GM18858 (cell line): ENCODE measurements around the gene C1orf56.

Source experiments
- ATAC-seq: cut with Tn5 transposase; IDR thresholded peaks from one replicate; pipeline ENCODE4 v1.9.1; 2021; ENCODE audit not compliant: unreplicated experiment

C1orf56 gene, protein sequence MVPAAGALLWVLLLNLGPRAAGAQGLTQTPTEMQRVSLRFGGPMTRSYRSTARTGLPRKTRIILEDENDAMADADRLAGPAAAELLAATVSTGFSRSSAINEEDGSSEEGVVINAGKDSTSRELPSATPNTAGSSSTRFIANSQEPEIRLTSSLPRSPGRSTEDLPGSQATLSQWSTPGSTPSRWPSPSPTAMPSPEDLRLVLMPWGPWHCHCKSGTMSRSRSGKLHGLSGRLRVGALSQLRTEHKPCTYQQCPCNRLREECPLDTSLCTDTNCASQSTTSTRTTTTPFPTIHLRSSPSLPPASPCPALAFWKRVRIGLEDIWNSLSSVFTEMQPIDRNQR

DNA sequence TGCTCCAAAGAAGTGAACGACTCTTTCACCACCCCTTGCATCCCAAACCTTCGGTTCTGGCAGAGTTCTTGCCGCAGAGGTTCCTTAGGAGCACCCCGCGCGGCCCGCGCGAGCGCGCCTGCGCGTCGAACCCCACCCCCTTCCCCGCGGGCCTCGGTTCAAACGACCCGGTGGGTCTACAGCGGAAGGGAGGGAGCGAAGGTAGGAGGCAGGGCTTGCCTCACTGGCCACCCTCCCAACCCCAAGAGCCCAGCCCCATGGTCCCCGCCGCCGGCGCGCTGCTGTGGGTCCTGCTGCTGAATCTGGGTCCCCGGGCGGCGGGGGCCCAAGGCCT lies at the start of gene C1orf56:
C1orf56 (plus strand) TSS at position 161 of the 334 bp plus-strand sequence; CDS start at position 258, 97 bp downstream.
- ATAC-seq: no peak

DNA sequence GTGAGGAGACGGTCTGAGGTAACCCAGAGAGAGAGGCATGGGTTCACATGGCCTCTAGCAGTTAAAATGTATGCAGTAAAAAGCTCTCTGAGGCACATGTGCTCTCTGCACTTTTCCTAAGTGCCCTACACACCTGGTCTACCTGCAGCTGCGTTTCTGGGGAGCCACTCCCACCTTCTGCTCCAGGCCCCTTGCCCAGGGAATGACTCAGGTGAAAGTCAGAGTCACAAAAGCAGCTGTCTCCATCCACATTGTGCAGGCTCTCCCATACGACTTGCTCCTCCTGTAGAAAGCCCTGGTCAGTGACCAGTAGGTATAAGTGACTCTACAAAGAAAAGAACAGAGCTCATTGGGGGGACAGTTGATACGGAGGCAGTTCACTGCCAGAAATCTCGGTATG lies 49.6 kb upstream of the C1orf56 start:
- no peak for ATAC-seq

DNA sequence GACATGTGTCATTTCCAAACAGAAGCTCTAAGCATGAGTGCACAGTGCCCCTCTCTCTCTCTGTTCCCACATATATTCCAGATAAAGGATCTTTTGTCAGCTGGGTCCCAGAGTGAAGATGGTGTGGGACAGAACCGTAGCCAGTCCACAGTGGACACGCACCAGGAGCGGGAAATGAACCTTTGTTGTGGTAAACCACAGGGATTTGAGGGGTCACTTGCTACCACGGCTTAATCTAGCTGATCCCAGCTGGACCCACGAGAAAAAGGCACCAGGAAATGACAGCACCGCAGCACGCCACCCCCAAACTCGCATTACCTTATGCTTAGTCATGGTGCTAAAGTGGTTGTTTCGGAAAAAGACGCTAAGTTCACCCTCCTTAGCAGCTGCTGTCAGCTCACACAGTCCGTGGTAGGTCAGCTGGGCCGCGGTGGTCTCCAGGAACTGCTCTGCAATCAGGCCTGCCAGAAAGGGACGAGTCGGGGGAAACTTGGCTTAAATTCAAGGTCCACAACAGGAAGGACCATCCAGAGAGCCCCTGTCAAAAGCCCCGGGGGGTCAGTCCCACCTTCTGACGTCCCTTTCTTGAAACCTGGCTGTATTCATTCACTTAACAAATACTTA lies 48.4 kb upstream of the C1orf56 start:
- no peak for ATAC-seq

DNA sequence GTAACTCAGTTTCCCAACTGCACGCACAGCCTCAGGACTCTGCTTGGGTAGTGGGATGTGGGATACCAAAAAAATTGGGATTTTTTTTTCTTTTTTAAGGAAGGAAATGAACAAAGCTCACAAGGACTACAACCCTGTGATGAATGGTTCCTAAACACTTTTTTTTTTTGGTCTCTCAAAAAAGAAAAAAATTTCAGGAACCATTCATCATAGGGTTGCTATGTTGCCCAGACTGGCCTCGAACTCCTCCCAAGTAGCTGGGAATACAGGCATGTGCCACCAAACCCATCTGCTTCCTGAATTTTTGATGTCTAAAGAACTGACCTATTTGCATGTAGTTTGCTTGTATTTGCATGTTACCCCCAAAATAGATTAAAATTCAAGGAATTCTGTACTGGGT lies 47.6 kb upstream of the C1orf56 start:
- no peak for ATAC-seq

DNA sequence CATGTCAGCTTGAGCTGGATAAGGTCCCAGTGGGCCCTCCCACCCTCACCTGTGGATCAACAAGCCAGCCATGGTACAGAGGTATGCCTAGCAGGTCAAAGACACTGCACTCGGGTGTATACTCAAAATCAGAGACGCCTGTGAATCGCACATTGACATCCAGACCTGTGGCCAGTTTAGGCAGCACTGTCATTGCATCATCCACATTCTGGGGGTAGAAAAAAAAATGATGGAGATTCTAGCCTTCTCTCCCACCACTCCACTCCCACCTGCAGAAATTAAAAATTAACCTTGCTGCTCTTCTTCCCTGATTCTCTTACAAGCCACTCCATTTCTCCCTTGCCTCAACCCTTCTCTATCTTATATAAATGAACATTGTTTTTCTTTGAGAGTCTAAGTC lies 47.1 kb upstream of the C1orf56 start:
- no peak for ATAC-seq

DNA sequence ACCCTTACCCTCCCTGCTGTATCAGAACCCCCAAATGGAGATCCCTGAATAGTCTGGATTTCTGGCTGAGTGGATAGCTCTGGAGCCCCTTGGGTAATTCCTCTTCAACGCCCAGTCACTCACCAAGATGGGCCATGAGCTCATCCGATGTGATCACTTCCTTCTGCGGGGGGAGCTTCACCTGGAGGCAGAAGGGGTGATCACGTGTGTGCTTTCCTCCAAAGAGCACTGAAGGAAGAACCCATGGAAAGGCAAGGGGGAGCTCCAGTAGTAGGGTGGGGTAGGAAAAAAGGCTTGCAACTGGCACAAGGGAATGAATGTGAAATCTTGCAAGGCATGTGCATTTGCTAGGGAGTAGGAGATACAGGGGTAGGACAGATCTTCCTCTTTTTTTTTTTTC lies 45.9 kb upstream of the C1orf56 start:
- no peak for ATAC-seq

DNA sequence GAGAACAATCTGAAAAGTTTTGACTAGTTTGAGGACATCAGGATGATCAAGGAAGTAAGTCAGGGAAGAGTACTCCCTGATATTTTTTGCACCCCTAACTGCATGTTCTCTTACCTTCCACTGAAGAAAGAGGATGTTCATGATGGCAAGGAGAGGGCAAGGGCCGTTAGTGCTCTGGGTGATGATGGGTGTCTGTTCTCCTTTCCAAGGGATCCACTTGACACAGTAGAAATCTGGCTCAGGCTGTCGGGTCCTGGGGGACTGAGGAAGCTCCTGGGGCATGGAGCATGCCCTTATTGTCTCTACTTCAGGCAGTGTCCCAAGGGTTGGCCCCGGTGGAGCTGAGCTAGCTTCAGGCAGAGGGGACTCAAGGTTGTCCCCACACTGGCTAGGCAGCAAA lies 45.5 kb upstream of the C1orf56 start:
- no peak for ATAC-seq

DNA sequence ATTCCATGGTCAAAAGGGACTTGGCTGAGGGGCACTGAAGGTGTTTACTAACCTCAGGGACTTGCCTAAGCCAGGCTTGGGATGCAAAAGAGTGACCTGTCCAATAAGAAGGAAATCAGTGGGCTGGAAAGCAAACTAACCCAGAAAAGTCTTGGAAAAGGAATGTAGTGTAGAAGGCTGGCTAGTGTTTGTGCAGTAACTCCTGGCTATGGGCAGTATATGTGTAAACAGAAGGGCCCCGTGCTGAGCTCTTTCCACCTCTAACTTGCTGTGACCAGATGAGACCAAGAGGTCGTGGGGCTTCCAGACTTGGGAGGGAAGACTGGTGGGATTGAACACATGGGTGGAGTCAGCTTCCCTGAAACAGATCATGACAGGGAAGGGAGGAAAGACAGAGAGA lies 44.9 kb upstream of the C1orf56 start:
- no peak for ATAC-seq

DNA sequence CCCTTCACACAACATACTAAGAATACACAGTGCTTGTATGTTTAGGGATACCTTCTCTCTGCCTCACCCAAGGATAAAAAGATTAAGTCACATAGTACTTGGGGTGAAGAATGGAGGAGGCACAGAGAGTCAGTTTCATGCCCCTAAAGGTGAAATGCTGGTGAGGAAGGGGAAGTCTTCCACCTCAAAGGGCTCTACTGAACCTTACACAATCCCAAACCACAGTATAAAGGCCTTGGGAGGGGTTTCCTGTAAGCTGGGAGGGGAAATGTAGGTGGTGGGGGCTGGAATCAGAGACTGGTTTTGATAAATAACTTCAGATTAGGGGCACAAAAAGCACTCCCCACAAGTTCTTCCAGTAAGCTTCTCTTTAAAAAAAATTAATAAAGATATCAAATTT lies 44.4 kb upstream of the C1orf56 start:
- ATAC-seq: no peak

DNA sequence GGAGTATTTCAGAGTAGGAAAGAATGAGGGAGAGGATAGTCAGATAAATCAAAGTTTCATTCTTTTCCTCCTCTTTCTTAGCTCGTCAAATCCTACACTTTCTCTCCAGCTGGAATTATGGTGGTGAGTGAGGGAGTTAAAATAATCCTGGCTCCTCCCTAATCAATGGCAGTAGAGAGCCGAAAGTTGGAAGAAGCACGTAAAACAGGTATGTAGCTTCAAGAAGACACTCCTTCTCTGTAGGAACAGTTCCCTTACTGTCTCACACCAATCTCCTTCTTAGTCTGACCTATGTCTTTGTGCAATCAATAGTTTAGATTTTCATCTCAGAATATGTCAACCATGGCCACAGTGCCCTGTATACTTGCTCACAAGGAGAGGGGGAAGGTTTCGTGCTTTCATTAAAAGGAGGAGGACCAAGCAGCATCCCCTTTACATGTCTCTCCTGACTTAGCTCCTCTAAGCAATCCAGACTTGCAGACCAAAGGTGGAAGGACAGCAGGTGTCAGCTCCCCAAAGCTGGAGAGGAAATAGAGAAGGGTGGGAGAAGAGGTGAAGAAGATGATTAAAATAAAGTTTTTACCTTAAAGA lies 41.7 kb upstream of the C1orf56 start:
- ATAC-seq: no peak

DNA sequence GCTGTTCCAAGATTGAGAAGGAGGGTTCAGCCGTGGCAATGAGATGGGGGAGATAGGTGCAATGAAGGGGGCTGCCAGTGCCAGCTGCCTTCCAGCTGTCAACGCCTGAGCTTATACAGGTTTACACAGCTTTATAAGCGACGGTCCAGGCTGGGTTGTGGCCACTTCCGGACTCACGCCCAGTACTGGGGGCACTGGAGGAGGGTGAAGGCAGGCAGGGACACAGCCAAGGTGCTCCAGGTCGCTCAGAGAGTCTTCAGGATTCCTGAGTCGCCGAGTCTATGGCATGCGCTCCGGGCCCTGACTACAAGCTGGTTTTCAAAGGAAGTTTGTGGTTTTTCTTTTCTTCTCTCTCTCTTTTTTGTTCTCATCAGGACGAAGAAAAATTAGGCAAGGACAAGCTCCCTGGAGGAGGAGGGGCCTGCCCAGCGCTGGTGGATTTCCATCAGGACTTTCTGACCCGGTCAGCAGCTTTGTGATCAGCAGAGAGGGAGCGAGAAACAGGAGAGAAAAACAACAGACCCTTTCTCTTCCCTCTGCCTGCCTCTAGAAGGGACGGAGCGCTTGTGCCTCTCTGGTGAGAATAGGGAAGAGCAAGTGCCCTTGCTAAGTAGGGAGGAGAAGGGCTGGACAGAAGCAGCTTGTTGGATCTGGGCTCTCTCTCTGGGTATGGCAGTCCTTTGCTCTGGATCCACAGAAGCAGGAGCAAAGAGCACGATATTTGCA lies 41.1 kb upstream of the C1orf56 start, which contains the start of gene MINDY1:
MINDY1 (minus strand) TSS at position 576 of the 726 bp plus-strand sequence. CDS start 4,285 bp downstream, outside the sequence.
- no peak for ATAC-seq

DNA sequence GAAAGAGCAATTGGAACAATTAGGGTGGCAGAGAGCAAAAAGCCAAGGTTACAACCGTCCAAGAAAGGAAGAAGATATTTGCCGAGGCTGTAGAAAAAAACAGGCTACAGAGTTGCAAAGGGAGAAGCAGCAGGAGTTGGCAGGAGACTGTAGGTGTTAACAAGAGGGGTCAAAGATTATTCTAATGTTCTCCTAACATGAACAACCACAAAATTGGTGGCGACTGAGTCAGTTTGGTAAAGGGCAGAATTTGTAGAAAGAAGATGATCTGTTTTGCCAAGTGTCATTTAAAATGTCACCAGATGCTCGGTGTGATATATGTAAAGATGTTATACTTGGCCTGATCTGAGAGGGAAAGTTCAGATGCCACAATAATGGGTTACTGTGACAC lies 39.7 kb upstream of the C1orf56 start:
- ATAC-seq: no peak

DNA sequence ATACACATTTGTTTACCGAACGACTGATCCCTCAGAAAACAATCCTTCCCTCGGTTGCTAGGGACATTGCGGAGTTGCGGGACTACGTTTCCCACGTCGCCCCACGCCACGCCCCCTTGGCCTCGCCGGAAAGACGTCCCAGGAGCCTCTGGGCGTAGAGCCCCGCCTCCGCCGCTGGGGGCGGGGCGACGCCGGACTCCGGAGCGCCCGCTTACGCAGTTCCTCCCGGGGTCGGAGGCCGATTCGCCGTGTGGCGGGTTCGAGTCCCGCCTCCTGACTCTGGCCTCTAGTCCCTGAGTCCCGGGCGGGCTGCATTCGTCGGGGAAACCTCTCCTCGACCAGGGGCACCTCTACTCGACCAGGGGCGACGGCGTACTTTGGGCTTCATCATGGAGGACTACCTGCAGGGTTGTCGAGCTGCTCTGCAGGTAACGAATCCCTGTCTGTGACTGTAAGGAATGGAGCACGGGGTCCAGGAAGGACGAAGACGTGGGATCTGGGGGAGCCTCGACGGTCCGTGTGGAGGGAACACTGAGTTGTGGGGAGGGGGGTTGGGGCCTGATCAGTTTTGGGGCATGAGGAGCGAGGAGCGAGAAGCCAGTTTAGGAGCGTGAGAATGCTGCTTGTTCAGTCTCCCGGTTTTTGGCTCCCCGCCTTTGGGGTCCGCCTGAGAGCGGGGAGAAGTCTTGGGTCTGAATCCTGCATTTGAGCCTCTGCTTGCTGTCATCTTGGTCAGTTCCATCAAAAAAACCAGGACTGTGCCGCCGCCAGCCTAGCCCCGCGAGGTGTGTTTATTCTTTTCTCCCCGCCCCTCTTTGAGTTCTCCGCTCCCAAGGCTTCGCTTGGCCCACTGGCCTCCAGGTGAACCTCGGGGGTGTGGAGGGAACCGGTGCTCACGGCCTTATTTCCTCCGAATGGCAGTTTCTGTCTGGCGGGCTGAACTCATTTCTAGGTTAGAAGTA lies 39.0 kb upstream of the C1orf56 start, which contains the start of gene PRUNE1:
PRUNE1 (plus strand) TSS at position 206 of the 962 bp plus-strand sequence; CDS start at position 390, 184 bp downstream.
- peak; percentile 44 for ATAC-seq

DNA sequence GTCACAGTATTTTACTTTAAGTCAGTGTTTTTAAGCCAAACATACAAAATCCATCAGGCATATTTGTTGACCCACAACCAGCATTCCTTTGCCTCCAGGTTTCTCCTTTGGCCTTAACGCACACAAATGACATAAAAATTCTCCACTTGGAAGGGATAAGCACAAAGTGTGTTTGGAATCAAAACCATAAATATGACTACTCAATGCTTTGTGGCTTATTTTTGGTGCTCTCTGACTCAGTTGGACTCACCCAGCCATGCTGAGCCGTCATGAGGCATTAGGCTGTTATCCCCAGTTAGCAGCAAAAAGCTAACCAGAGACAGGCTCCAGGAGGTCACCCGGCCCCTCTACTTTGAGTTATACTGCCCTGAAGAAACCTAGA lies 38.4 kb upstream of the C1orf56 start:
- ATAC-seq: no peak

DNA sequence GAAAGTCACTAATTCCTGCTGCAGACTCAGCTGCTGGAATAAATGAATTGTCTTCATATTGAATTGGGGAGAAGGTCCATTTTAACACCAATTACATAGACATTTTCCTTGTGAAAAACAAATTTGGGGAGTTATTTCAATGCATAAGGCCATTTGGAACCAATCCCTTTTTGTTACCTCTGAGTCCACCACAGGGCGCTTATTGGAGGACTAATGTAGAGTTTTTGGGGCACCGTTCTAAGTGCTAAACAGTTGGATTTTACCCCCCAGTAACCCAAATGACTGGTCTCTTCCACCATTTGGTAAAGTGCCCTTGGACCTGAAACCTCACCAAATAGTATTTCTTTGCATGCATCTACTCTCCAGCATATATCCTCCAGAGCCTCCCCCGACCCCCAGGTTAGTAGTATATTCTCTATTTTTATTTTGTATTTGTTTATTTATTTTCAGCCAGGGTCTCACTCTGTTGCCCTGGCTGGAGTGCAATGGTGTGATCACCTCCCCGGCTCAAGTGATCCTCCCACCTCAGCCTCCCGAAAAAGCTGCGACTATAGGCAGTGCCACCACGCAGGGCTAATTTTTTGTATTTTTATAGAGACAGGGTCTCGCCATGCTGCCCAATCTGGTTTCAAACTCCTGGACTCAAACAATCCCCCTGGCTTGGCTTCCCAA lies 37.7 kb upstream of the C1orf56 start:
- no peak for ATAC-seq

DNA sequence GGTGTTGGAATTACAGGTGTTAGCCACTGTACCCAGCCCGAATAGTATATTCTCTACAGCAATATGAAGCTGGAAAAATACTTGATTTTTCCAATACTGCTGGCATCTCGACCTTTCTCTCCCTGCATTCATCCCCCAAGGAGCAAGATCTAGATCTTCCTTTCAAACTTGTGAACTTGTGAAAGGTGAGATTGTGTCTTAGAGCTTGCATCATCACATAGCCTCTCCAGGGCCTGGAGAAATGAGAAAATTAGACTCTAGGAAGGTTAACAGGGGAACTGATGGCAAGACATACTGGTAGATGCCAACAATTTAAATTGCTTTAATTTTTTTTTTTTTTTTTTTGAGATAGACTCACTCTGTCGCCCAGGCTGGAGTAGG lies 37.2 kb upstream of the C1orf56 start:
- no peak for ATAC-seq

DNA sequence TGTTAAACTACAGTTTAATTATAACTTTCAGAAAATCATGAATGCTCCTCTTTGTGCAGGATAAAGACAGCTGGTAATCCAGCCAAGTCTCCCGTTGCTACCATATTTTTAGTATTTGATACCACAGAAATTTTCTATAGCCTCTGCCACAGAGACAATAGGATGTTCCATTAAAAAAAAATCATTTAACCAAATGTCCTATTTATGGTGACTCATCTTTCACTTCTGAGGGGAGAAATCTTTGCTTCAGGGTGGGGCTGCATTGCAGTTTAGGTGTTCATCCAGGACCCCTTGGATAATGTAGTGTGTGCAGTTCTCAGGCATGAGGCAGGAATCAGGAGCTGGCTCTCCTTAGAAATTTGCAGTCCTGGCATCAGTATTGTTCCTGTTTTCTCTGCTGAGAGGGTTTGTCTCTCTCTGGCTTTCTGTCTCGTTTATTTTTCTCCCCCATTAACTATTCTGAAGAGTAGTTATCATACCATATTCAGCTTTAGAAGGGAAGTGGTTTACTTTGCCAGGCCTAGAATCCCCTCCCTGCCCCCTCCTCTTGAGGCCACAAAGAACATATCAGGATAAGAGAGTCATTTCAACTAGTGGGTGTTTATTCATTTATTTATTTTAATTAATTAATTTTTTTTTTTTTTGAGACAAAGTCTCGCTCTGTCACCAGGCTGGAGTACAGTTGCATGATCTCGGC lies 36.2 kb upstream of the C1orf56 start:
- no peak for ATAC-seq

DNA sequence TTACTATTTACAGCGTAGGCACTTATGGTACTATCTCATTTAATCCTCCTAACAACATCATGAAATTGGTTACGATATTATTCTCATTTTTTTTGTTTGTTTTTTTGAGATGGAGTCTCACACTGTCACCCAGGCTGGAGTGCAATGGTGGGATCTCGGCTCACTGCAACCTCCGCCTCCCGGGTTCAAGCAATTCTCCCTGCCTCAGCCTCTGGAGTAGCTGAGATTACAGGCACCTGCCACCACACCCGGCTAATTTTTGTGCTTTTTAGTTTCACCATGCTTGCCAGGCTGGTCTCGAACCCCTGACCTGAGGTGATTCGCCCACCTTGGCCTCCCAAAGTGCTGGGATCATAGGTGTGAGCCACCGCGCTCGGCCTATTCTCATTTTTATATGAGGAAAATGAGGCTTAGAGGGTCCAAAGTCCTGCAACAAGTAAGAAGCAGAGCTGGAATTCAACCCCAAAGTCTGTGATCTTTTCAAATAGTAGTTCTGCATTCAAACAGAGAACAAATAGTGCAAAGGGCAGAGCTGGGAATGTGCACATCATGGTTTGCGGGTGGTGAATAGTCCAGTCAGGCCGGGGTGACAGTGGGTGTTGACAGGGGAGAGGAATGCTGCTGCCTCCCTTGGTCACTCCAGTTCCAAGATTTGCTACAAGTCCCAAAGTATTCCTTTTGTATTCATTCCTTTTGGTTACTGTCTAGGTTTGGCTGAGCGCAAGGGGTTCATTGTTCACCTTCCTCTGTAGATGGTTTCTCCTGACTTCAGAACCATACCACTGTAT lies 34.7 kb upstream of the C1orf56 start:
- ATAC-seq: no peak

DNA sequence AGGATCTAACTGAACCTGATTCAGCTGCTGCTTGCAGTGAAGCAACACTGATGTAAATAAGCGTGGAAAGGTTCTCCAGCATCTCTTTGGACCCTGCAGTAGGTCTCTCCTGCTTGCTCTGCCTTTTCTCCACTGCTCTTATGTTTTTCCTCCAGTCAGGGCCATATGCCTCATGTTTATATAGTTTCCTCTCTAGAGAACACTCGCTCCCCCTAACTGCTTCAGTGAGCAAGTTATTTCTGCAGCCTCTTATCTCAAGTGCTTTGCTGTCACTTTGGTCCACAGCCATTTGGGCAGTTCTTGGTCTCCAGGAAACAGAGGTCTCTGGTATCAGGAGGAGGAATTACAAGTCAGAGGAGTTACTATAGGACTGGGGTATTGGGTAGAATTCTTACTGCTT lies 34.0 kb upstream of the C1orf56 start:
- ATAC-seq: no peak
